Esophagus muscularis mucosa (tissue), 4 donors: ENCODE data around the gene UBASH3B. TPM values are rescaled to one million over a fixed set of nuclear protein-coding genes. Genes with fewer than 3 reads are reported as not detected.

ENCODE experiments used
- DNase-seq: peaks from one replicate; pipeline ENCODE4 v3.0.0-alpha.2; 2017; ENCODE audit errors: extremely low spot score
- H3K27ac ChIP-seq, 4 donors: fragments of 200-600 bp; sonication (generic); replicated peaks in 1 of 4; 1 replicate in 3 of 4; 2 replicates in 1 of 4; pipeline ENCODE4 v1.5.1; 2016 to 2019; ENCODE audit warnings: mild to moderate bottlenecking in 1 of 4
- H3K27me3 ChIP-seq, 4 donors: fragments of 200-600 bp; sonication (generic); one replicate each; pipeline versions ENCODE4 v1.5.1 to v1.6.0; 2016 to 2019
- H3K36me3 ChIP-seq, 4 donors: fragments of 200-600 bp; sonication (generic); one replicate each; pipeline ENCODE4 v1.5.1; 2016 to 2019
- H3K4me1 ChIP-seq, 4 donors: fragments of 200-600 bp; sonication (generic); one replicate each; pipeline ENCODE4 v1.5.1; 2016 to 2019
- H3K4me3 ChIP-seq, 4 donors: fragments of 200-600 bp; sonication (generic); 1 replicate in 2 of 4; 2 replicates in 2 of 4; pipeline ENCODE4 v1.5.1; 2016 to 2019; ENCODE audit warnings: mild to moderate bottlenecking in 4 of 4, moderate library complexity in 1 of 4
- H3K9me3 ChIP-seq, 4 donors: fragments of 200-600 bp; sonication (generic); 1 replicate in 3 of 4; 2 replicates in 1 of 4; pipeline ENCODE4 v1.5.1; 2016 to 2019
- CTCF ChIP-seq, 3 experiments: fragments of 200-600 bp in 2 of 3; fragments of 450-650 bp in 1 of 3; sonication (generic) in 2 of 3; IDR thresholded peaks; one replicate each; pipeline ENCODE4 v1.5.1; 2017 to 2019; ENCODE audit warnings: antibody characterized with exemption in 3 of 3, mild to moderate bottlenecking in 2 of 3, moderate library complexity in 1 of 3
- EP300 ChIP-seq: sonication (generic); formaldehyde crosslinking; IDR thresholded peaks from one replicate; pipeline ENCODE4 v1.6.1; 2017; ENCODE audit warnings: antibody characterized with exemption
- POLR2A ChIP-seq: fragments of 450-650 bp; IDR thresholded peaks from one replicate; pipeline ENCODE4 v1.6.1; 2017; ENCODE audit warnings: antibody characterized with exemption, moderate library complexity, mild to moderate bottlenecking, low read depth
- POLR2AphosphoS5 ChIP-seq, 2 donors: sonication (generic); formaldehyde crosslinking; IDR thresholded peaks; one replicate each; pipeline ENCODE4 v1.6.1; 2017; ENCODE audit warnings: antibody characterized with exemption in 2 of 2
- WGBS: methylation state at CpG from one replicate; pipeline ENCODE4 v1.1.5; 2018; 5-methylcytosine and 5-hydroxymethylcytosine counted together
- intact Hi-C: fragments of 100-400 bp; cut with DNase I; formaldehyde crosslinking; loops from one replicate; pipeline ENCODE4 v1.15.1; 2023
- total RNA-seq, 4 donors: library from RNA; depleted of rRNA; stranded (reverse); fragments of >200 nt; gene quantifications; one replicate each; pipeline versions ENCODE4 v1.1.0 to v1.2.1, GENCODE V29; 2016

The UBASH3B gene
- total RNA-seq, 4 donors from 2014 or later, result 0.42 to 6.8 (median 1.7) TPM

GRCh38 chr11:122757201-122757600, 101.7 kb downstream of the UBASH3B start:
- Histone ChIP-seq H3K36me3 (no peaks in the 10 kb centered on the region), H3K4me3 (no peak overlapping the region), H3K4me1 (no peaks in the 10 kb centered on the region), H3K9me3 (no peaks in the 10 kb centered on the region), H3K27me3 (no peaks in the 10 kb centered on the region), H3K27ac (no peak overlapping the region)
- intact Hi-C loops, result no loop called here
- no peak for DNase-seq
- TF ChIP-seq CTCF (IDR thresholded peaks at IDR 0.05) (no peak), POLR2AphosphoS5 (IDR thresholded peaks at IDR 0.05) (no peak), POLR2A (no peak), EP300 (no peak)
- 94% methylated on average over 3 of the region's 3 CpGs for WGBS

DNA sequence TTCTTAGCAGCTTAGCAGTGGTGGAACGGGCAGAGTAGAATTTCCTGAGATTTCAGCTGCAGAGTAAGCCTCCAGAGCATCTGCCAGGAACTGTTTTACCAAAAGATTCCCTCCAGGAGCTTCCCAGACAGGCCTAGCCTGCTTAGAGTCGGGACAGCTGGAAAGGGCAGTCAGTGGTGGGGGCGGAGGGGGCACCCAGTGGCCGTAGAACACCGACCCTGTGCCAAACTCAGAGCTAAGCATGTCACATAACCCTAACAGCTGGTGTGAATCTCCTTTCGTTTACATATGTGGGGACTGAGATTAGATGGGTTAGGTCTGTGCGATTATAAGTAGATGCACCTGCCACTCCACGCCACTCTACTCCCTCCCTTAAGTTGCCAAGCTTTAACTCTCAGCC, 102.8 kb downstream of the UBASH3B start:
- Histone ChIP-seq H3K4me3 (no peak overlapping the region), H3K36me3 (no peaks in the 10 kb centered on the region), H3K4me1 (no peaks in the 10 kb centered on the region), H3K27ac (no peak overlapping the region), H3K9me3 (no peaks in the 10 kb centered on the region), H3K27me3 (no peaks in the 10 kb centered on the region)
- no peak for DNase-seq
- WGBS, result 63% methylated on average over 8 of the region's 8 CpGs
- TF ChIP-seq POLR2A, result no peak
- no peak for TF ChIP-seq CTCF (IDR thresholded peaks at IDR 0.05)
- no peak for TF ChIP-seq EP300
- no peak for TF ChIP-seq POLR2AphosphoS5 (IDR thresholded peaks at IDR 0.05)
- intact Hi-C loops, result no loop called here

- WGBS, result 47% methylated on average over 5 of the region's 5 CpGs
- TF ChIP-seq EP300 (no peak), POLR2A (no peak), CTCF (IDR thresholded peaks at IDR 0.05) (no peak), POLR2AphosphoS5 (IDR thresholded peaks at IDR 0.05) (no peak)
- Histone ChIP-seq H3K4me1 (no peaks in the 10 kb centered on the region), H3K4me3 (no peak overlapping the region), H3K9me3 (no peaks in the 10 kb centered on the region), H3K36me3 (no peaks in the 10 kb centered on the region), H3K27ac (no peak overlapping the region), H3K27me3 (no peaks in the 10 kb centered on the region)
- DNase-seq, result no peak
- intact Hi-C loops, result no loop called here
Measured at GRCh38 chr11:122758974-122759373, 103.5 kb downstream of the UBASH3B start.

- Histone ChIP-seq H3K4me3 (no peak overlapping the region), H3K36me3 (no peaks in the 10 kb centered on the region), H3K4me1 (no peaks in the 10 kb centered on the region), H3K9me3 (no peaks in the 10 kb centered on the region), H3K27me3 (no peaks in the 10 kb centered on the region), H3K27ac (no peak overlapping the region)
- TF ChIP-seq POLR2A (no peak), CTCF (IDR thresholded peaks at IDR 0.05) (no peak), POLR2AphosphoS5 (IDR thresholded peaks at IDR 0.05) (no peak), EP300 (no peak)
- intact Hi-C loops, result no loop called here
- 100% methylated on average over 2 of the region's 2 CpGs for WGBS
- DNase-seq, result no peak
Measured at GRCh38 chr11:122763108-122763507, 107.6 kb downstream of the UBASH3B start.

- intact Hi-C loops, result no loop called here
- no peak overlapping the region for H3K4me3 ChIP-seq
- whole genome bisulfite sequencing, result 81% methylated on average over 7 of the region's 7 CpGs
- H3K4me1 ChIP-seq, result no peaks in the 10 kb centered on the region
- H3K27ac ChIP-seq, result no peak overlapping the region
- DNase-seq, result no peak
- no peaks in the 10 kb centered on the region for H3K27me3 ChIP-seq
- H3K9me3 ChIP-seq, result no peaks in the 10 kb centered on the region
- H3K36me3 ChIP-seq, result no peaks in the 10 kb centered on the region
- TF ChIP-seq EP300, result no peak
- no peak for TF ChIP-seq POLR2AphosphoS5 (IDR thresholded peaks at IDR 0.05)
- TF ChIP-seq CTCF (IDR thresholded peaks at IDR 0.05), result no peak
- TF ChIP-seq POLR2A, result no peak
Measured at GRCh38 chr11:122764371-122765090, 109.0 kb downstream of the UBASH3B start.
